Ovary (tissue), 10 donors: ENCODE measurements around the gene ACE2. TPM values are rescaled to one million over a fixed set of nuclear protein-coding genes. Genes with fewer than 3 reads are reported as not detected.
"Not testable (repeated sequence)": the region's sequence is repeated elsewhere in the genome, so short reads cannot be mapped to it uniquely, and the experiment has no call there.

ENCODE experiments used
- DNase-seq, 5 donors: peaks; one replicate each; pipeline ENCODE4 v3.0.0-alpha.2; 2019 to 2020
- H3K27ac ChIP-seq, 2 donors: fragments of 200-600 bp; one replicate each; pipeline versions ENCODE4 v1.5.1 to v1.8.0; 2019 to 2022
- H3K27me3 ChIP-seq: fragments of 200-600 bp; one replicate; pipeline ENCODE4 v1.8.0; 2022
- H3K36me3 ChIP-seq: fragments of 200-600 bp; sonication (generic); one replicate; pipeline ENCODE4 v1.5.1; 2019
- H3K4me1 ChIP-seq: one replicate; pipeline ENCODE4 v1.8.1; 2013; ENCODE audit warnings: mild to moderate bottlenecking, moderate library complexity; ENCODE audit not compliant: insufficient read depth
- H3K4me3 ChIP-seq: fragments of 200-600 bp; sonication (generic); one replicate; pipeline ENCODE4 v1.5.1; 2017
- H3K9me3 ChIP-seq, 2 donors: fragments of 200-600 bp in 1 of 2; sonication (generic) in 1 of 2; one replicate each; pipeline versions ENCODE4 v1.5.1 to v1.8.1; 2013 to 2019; ENCODE audit warnings: mild to moderate bottlenecking in 1 of 2, moderate library complexity in 1 of 2
- CTCF ChIP-seq, 3 donors: fragments of 450-650 bp in 2 of 3; fragments of 200-600 bp in 1 of 3; IDR thresholded peaks; one replicate each; pipeline versions ENCODE4 v1.5.1 to v1.8.0; 2016 to 2022; ENCODE audit warnings: antibody characterized with exemption in 3 of 3, mild to moderate bottlenecking in 1 of 3
- EP300 ChIP-seq: sonication (generic); formaldehyde crosslinking; IDR thresholded peaks from one replicate; pipeline ENCODE4 v1.6.1; 2017; ENCODE audit warnings: antibody characterized with exemption
- POLR2A ChIP-seq: fragments of 450-650 bp; IDR thresholded peaks from one replicate; pipeline ENCODE4 v1.6.1; 2017; ENCODE audit warnings: antibody characterized with exemption, mild to moderate bottlenecking, moderate library complexity
- WGBS, 3 donors: extraction: QIAGEN DNeasy Blood & Tissue Kit in 1 of 3; methylation state at CpG; one replicate each; pipeline versions ENCODE4 v1.1.5 to v1.1.7; 2013 to 2017; 5-methylcytosine and 5-hydroxymethylcytosine counted together
- intact Hi-C, 4 donors: fragments of 100-400 bp; cut with DNase I; formaldehyde crosslinking; loops; one replicate each; pipeline versions ENCODE4 v1.11.0 to v1.15.1; 2022 to 2023
- long read RNA-seq, 3 donors: library from polyadenylated mRNA in 2 of 3; unstranded in 2 of 3; transcript quantifications; one replicate each; pipeline ENCODE4 v2.0.0 and lab custom pipeline, GENCODE V29; 2021 to 2026
- polyA plus RNA-seq, 2 donors: library from polyadenylated mRNA; stranded (reverse); fragments of 200-250 nt in 1 of 2; fragments of 350-450 nt in 1 of 2; fragmentation: Illumina TruSeq in 1 of 2; extraction: RNeasy Lipid Tissue Mini Kit (QIAGEN cat#74804) in 1 of 2; gene quantifications; one replicate each; pipeline ENCODE4 v1.2.3, GENCODE V29; 2013 to 2014
- total RNA-seq, 7 donors: library from RNA; depleted of rRNA in 2 of 7; stranded (reverse); fragments of >200 nt in 2 of 7; fragmentation: NEBNext Ultra II Directional in 3 of 7; extraction: Animal tissue kit (Norgen Biotek cat#: 25700) in 3 of 7; gene quantifications; one replicate each; pipeline versions ENCODE4 v1.1.0 to v1.2.4, GENCODE V29; 2016 to 2023
- donor health status: DM: no; HTN: no; CAD: no; lungs with moderate emphysema.
- donor health status: DM: no; HTN: no; CAD: no.
- donor health status: Bipolar disorder and iron deficiency.
- donor health status: DM: yes; HTN: yes; CAD: no.
- donor health status: DM: no; HTN: no; CAD: no.
- donor health status: DM: yes; HTN: yes; CAD: no.

Gene ACE2
- 1 to 10 TPM in 5 of 7 donors, under 1 TPM in 2; 0.37 to 7.2 (median 2.3) TPM for total RNA-seq
- polyA plus RNA-seq, result 10 to 100 TPM in 1 of 2 donors, 1 to 10 TPM in 1; 1.8 to 20.8 TPM
- long read RNA-seq, donor 1, partial matches to known transcripts, result 5 of 9 reads
- long read RNA-seq, donor 1, other reads (novel, unspliced or antisense), result 2 of 9 reads
- long read RNA-seq, donor 2, result 0 reads
- long read RNA-seq, donor 3, transcript ACE2-201 (18 exons, 3,393 nt), result major isoform, 8 of 11 reads
- long read RNA-seq, donor 3, partial matches to known transcripts, result 1 of 11 reads
- long read RNA-seq, donor 3, other reads (novel, unspliced or antisense), result 2 of 11 reads

- 51 to 53% (median 52%) methylated on average over 4 of the region's 4 CpGs for WGBS, 3 donors
- no peak for TF ChIP-seq EP300
- no peak for TF ChIP-seq POLR2A
- TF ChIP-seq CTCF (IDR thresholded peaks at IDR 0.05), result no peak
- intact Hi-C loops, result loop anchor here in 1 of 4 donors (10.0 kb wide), 1 partner anchor 436 kb away; no protein-coding TSS in a partner anchor
These were observed at the start of gene ACE2 for GRCh38 chrX:15600745-15601144. ACE2 (minus strand) TSS chrX:15600960; CDS start chrX:15600911, 49 bp downstream.

GRCh38 chrX:15647510-15647909 is 46.8 kb upstream of the ACE2 start:
- DNase-seq, intact Hi-C loops, H3K9me3 ChIP-seq, H3K36me3 ChIP-seq, H3K4me1 ChIP-seq, H3K27me3 ChIP-seq, H3K27ac ChIP-seq, H3K4me3 ChIP-seq: not testable (repeated sequence)
- WGBS, 3 donors, result 100% methylated on average over 1 of the region's 5 CpGs; no CpG with 5 or more reads in 2 of the 3 donors

More at GRCh38 chrX:15600745-15601144, at the start of gene ACE2:
- Histone ChIP-seq H3K36me3 (no peaks in the 10 kb centered on the region), H3K4me1 (no peaks in the 10 kb centered on the region), H3K27me3 (no peaks in the 10 kb centered on the region), H3K4me3 (no peak within 1 kb of the TSS), H3K27ac (no peak within 1 kb of the TSS), H3K9me3 (no peaks in the 10 kb centered on the region)
- DNase-seq, result no peak

- intact Hi-C loops, result no loop called here
- DNase-seq, result no peak
- Histone ChIP-seq H3K4me1 (no peaks in the 10 kb centered on the region), H3K27ac (no peak overlapping the region), H3K4me3 (no peak overlapping the region), H3K36me3 (no peaks in the 10 kb centered on the region), H3K27me3 (no peaks in the 10 kb centered on the region), H3K9me3 (no peaks in the 10 kb centered on the region)
- no peak for TF ChIP-seq CTCF (IDR thresholded peaks at IDR 0.05)
- TF ChIP-seq EP300, result no peak
- TF ChIP-seq POLR2A, result no peak
- 89 to 94% (median 91%) methylated on average over 15 to 27 of the region's 27 CpGs for WGBS, 3 donors
These were observed 45.8 kb upstream of the ACE2 start for GRCh38 chrX:15646543-15646942.

GRCh38 chrX:15646031-15646430 is 45.3 kb upstream of the ACE2 start:
- Histone ChIP-seq H3K27ac (no peak overlapping the region), H3K36me3 (no peaks in the 10 kb centered on the region), H3K9me3 (no peaks in the 10 kb centered on the region), H3K4me3 (no peak overlapping the region), H3K27me3 (no peaks in the 10 kb centered on the region), H3K4me1 (no peaks in the 10 kb centered on the region)
- WGBS, 3 donors, result 83 to 88% (median 87%) methylated on average over 15 of the region's 15 CpGs
- no peak for DNase-seq
- intact Hi-C loops, result no loop called here
- TF ChIP-seq EP300 (no peak), POLR2A (no peak), CTCF (IDR thresholded peaks at IDR 0.05) (no peak)

- Histone ChIP-seq H3K27me3 (no peaks in the 10 kb centered on the region), H3K27ac (no peak overlapping the region), H3K36me3 (no peaks in the 10 kb centered on the region), H3K4me3 (no peak overlapping the region), H3K9me3 (no peaks in the 10 kb centered on the region), H3K4me1 (no peaks in the 10 kb centered on the region)
- intact Hi-C loops, result no loop called here
- DNase-seq, result no peak
- TF ChIP-seq POLR2A (no peak), CTCF (IDR thresholded peaks at IDR 0.05) (no peak), EP300 (no peak)
- 70 to 84% (median 79%) methylated on average over 3 of the region's 3 CpGs for WGBS, 3 donors
These were observed 44.5 kb upstream of the ACE2 start for GRCh38 chrX:15645266-15645665.
